SK-N-SH (cell line): ENCODE results near the gene BMAL1. TPM values are rescaled to one million over a fixed set of nuclear protein-coding genes. Genes with fewer than 3 reads are reported as not detected.
"Not testable (repeated sequence)": the region's sequence is repeated elsewhere in the genome, so short reads cannot be mapped to it uniquely, and the experiment has no call there.

Source experiments
- CTCF ChIA-PET: fragments of 300-600, 350-600 bp; formaldehyde crosslinking; extraction: SDS; loops from one replicate; lab custom pipeline; 2021; lab: Yijun Ruan, JAX
- POLR2A ChIA-PET: fragments of 350-600 bp; sonication (Branson Sonifier 250); formaldehyde crosslinking; extraction: SDS; loops from one replicate; lab custom pipeline; 2020; ENCODE audit warnings: antibody characterized with exemption, inconsistent platforms; lab: Yijun Ruan, JAX
- DNase-seq: peaks from one replicate; pipeline ENCODE4 v3.0.0; 2012
- H2AFZ ChIP-seq: fragments of 200-600 bp; sonication (generic); 2 replicates; pipeline ENCODE4 v1.8.1; 2016; ENCODE audit warnings: antibody characterized with exemption, mild to moderate bottlenecking, low read depth
- H3F3A ChIP-seq: fragments of 200-600 bp; sonication (generic); replicated peaks from 2 replicates; pipeline ENCODE3; 2016; ENCODE audit warnings: antibody characterized with exemption, mild to moderate bottlenecking; ENCODE audit not compliant: insufficient read depth
- H3K27ac ChIP-seq, 2 experiments: fragments of 200-500 bp in 1 of 2; fragments of 200-600 bp in 1 of 2; sonication (Bioruptor generic) in 1 of 2; sonication (generic), shearing (Covaris generic) in 1 of 2; 2 replicates each; pipeline versions ENCODE4 v1.5.1 to v1.6.1; 2014 to 2016; ENCODE audit warnings: low read depth in 2 of 2, inconsistent platforms in 1 of 2, low read length in 1 of 2, mild to moderate bottlenecking in 1 of 2, mixed read lengths in 1 of 2
- H3K27me3 ChIP-seq: fragments of 200-600 bp; sonication (generic), shearing (Covaris generic); 2 replicates; pipeline ENCODE4 v1.6.1; 2016; ENCODE audit warnings: mixed run types; ENCODE audit not compliant: insufficient read depth
- H3K36me3 ChIP-seq, 2 experiments: fragments of 200-500 bp in 1 of 2; fragments of 200-600 bp in 1 of 2; sonication (Bioruptor generic) in 1 of 2; sonication (generic) in 1 of 2; replicated peaks in 1 of 2; 2 replicates each; pipeline versions ENCODE3 to v1.5.1; 2014 to 2016; ENCODE audit warnings: low read length in 1 of 2, mild to moderate bottlenecking in 1 of 2; ENCODE audit not compliant: insufficient read depth in 2 of 2, control insufficient read depth in 1 of 2
- H3K4me1 ChIP-seq, 2 experiments: fragments of 200-500 bp in 1 of 2; fragments of 200-600 bp in 1 of 2; sonication (Bioruptor generic) in 1 of 2; sonication (generic), shearing (Covaris generic) in 1 of 2; 2 replicates each; pipeline versions ENCODE4 v1.5.1 to v1.6.1; 2014 to 2016; ENCODE audit warnings: low read depth in 1 of 2, low read length in 1 of 2, mixed run types in 1 of 2; ENCODE audit not compliant: insufficient read depth in 2 of 2, control insufficient read depth in 1 of 2
- H3K4me2 ChIP-seq: fragments of 200-600 bp; sonication (generic), shearing (Covaris generic); 2 replicates; pipeline ENCODE4 v1.6.1; 2017; ENCODE audit warnings: mixed run types
- H3K4me3 ChIP-seq, 2 experiments: fragments of 200-500 bp in 1 of 2; fragments of 200-600 bp in 1 of 2; sonication (Bioruptor generic) in 1 of 2; sonication (generic), shearing (Covaris generic) in 1 of 2; 2 replicates each; pipeline versions ENCODE4 v1.5.1 to v1.8.1; 2014 to 2016; ENCODE audit warnings: low read depth in 2 of 2, inconsistent platforms in 1 of 2, low read length in 1 of 2, mild to moderate bottlenecking in 1 of 2, mixed read lengths in 1 of 2, moderate library complexity in 1 of 2
- H3K79me2 ChIP-seq: fragments of 200-600 bp; sonication (generic); 2 replicates; pipeline ENCODE4 v1.8.1; 2017; ENCODE audit warnings: mild to moderate bottlenecking; ENCODE audit not compliant: insufficient read depth
- H3K9ac ChIP-seq: fragments of 200-600 bp; sonication (generic); 2 replicates; pipeline ENCODE4 v1.6.1; 2017; ENCODE audit warnings: mixed run types
- H3K9me2 ChIP-seq: fragments of 200-600 bp; sonication (generic); 2 replicates; pipeline ENCODE4 v1.6.1; 2017; ENCODE audit warnings: mixed run types
- H3K9me3 ChIP-seq: fragments of 200-600 bp; sonication (generic); 2 replicates; pipeline ENCODE4 v1.6.1; 2017; ENCODE audit warnings: mixed run types, mild to moderate bottlenecking, moderate library complexity
- H4K20me1 ChIP-seq: fragments of 200-600 bp; sonication (generic); 2 replicates; pipeline ENCODE4 v1.6.1; 2017; ENCODE audit warnings: mild to moderate bottlenecking, mixed run types; ENCODE audit not compliant: insufficient read depth
- CHD2 ChIP-seq: fragments of 150-350 bp; IDR thresholded peaks from 2 replicates; pipeline ENCODE4 v1.6.1; 2018; ENCODE audit warnings: low read length; ENCODE audit not compliant: partially characterized antibody
- EP300 ChIP-seq, 2 experiments: IDR thresholded peaks; 2 replicates each; pipeline versions ENCODE4 v1.4.0 to v1.6.1; 2012; ENCODE audit warnings: borderline replicate concordance in 1 of 2, low read depth in 1 of 2, low read length in 1 of 2
- EZH2phosphoT487 ChIP-seq: fragments of 200-600 bp; sonication (generic); IDR thresholded peaks from 2 replicates; pipeline ENCODE4 v1.6.1; 2017; ENCODE audit warnings: low read depth, mixed run types, mild to moderate bottlenecking, antibody characterized with exemption, moderate library complexity, borderline replicate concordance
- FOXJ3 ChIP-seq: sonication (generic); formaldehyde crosslinking; IDR thresholded peaks from 2 replicates; pipeline ENCODE4 v1.5.1; 2020; ENCODE audit warnings: mild to moderate bottlenecking, missing genetic modification reagents
- FOXM1 ChIP-seq: IDR thresholded peaks from 2 replicates; pipeline ENCODE4 v1.4.0; 2012; ENCODE audit warnings: low read depth, mild to moderate bottlenecking
- GABPA ChIP-seq: IDR thresholded peaks from 2 replicates; pipeline ENCODE4 v1.4.0; 2012; ENCODE audit warnings: low read depth, mild to moderate bottlenecking
- GATA2 ChIP-seq: sonication (generic); formaldehyde crosslinking; IDR thresholded peaks from 2 replicates; pipeline ENCODE4 v1.5.0; 2020; ENCODE audit warnings: mild to moderate bottlenecking, missing genetic modification reagents
- IRF3 ChIP-seq: fragments of 150-350 bp; IDR thresholded peaks from 2 replicates; pipeline ENCODE4 v1.6.1; 2016; ENCODE audit warnings: mild to moderate bottlenecking, low read depth, low read length
- MXI1 ChIP-seq: IDR thresholded peaks from 2 replicates; pipeline ENCODE4 v1.6.1; 2012; ENCODE audit warnings: mild to moderate bottlenecking, low read depth, low read length, improper control_type of control experiment
- RAD21 ChIP-seq: IDR thresholded peaks from 2 replicates; pipeline ENCODE4 v1.6.1; 2012; ENCODE audit warnings: mild to moderate bottlenecking, low read length
- SIN3A ChIP-seq: IDR thresholded peaks from 2 replicates; pipeline ENCODE4 v1.6.1; 2012; ENCODE audit warnings: low read depth, mild to moderate bottlenecking, low read length, moderate library complexity, borderline replicate concordance
- YY1 ChIP-seq: IDR thresholded peaks from 2 replicates; pipeline ENCODE4 v1.4.0; 2012; ENCODE audit warnings: low read depth, mild to moderate bottlenecking
- WGBS: methylation state at CpG from one replicate; pipeline ENCODE4 v1.1.6; 2017; ENCODE audit warnings: low lambda C conversion rate; 5-methylcytosine and 5-hydroxymethylcytosine counted together
- polyA plus RNA-seq, 3 experiments: library from polyadenylated mRNA; depleted of rRNA; stranded (reverse); fragments of >200 nt; gene quantifications; 2 replicates each; pipeline ENCODE4 v1.2.3, GENCODE V29; 2012
- TF ChIP-seq, protein P1 (sequence below): IDR thresholded peaks from 2 replicates; pipeline ENCODE4 v1.4.0; 2012; ENCODE audit warnings: low read depth, borderline replicate concordance
- TF ChIP-seq, protein P2 (sequence below): IDR thresholded peaks from 2 replicates; pipeline ENCODE4 v1.4.0; 2012; ENCODE audit warnings: low read depth
- TF ChIP-seq, protein P3 (sequence below): IDR thresholded peaks from 2 replicates; pipeline ENCODE4; 2012

Gene BMAL1
- polyA plus RNA-seq, 1 of the 3 experiments (the other 2 are of a cell fraction): 6.5 TPM

DNA sequence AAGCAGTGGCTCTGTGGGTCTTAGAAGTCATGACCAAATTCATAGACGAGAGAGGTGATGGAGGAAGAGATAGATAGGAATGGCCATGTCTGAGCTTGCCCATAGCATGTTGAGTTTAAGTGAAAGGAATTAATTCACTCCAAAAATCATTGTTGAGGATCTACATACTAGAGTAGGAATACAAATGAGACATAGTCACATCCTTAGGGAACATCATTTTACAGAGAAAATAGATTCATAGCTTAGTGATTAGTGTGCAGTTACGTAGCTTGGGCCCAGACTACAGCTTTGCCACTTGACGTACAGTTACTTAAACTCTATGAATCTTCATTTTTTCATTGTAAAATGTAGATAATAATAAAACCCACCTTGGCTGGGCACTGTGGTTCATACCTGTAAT lies 21.4 kb upstream of the BMAL1 start:
- 58% methylated on average over 3 of the region's 3 CpGs for WGBS
- peaks cover 4 to 10% of the 10 kb centered on the region in 2 experiments; a peak in 3 of 4 replicates for H3K4me1 ChIP-seq
- DNase-seq: no peak
- H3K27me3 ChIP-seq: no peaks in the 10 kb centered on the region
- TF ChIP-seq MXI1 (no peak), GABPA (no peak), FOXM1 (no peak), RAD21 (no peak)
- H3K79me2 ChIP-seq: no peaks in the 10 kb centered on the region
- H4K20me1 ChIP-seq: no peaks in the 10 kb centered on the region
- H3K27ac ChIP-seq: peak overlapping the region in 1 of 2 experiments; percentile 15; a peak in 2 of 4 replicates
- no peak overlapping the region for H3K4me3 ChIP-seq
- POLR2A ChIA-PET: no interaction called here
- H3K36me3 ChIP-seq: no peaks in the 10 kb centered on the region
- H2AFZ ChIP-seq: no peak overlapping the region
- no peak overlapping the region for H3K4me2 ChIP-seq
- peaks cover 8% of the 10 kb centered on the region for H3F3A ChIP-seq
- CTCF ChIA-PET: interaction anchor here (0.6 to 5.5 kb wide), 6 partner anchors 12 to 107 kb away, joined by 3 to 26 read pairs (median 6); no protein-coding TSS in a partner anchor
- no peak overlapping the region for H3K9ac ChIP-seq
- no peaks in the 10 kb centered on the region for H3K9me2 ChIP-seq
- H3K9me3 ChIP-seq: no peaks in the 10 kb centered on the region

- CTCF ChIA-PET: interaction anchor here (1.1 to 5.5 kb wide), 4 partner anchors 19 to 89 kb away, joined by 3 to 26 read pairs (median 8); no protein-coding TSS in a partner anchor
- 88% methylated on average over 9 of the region's 9 CpGs for WGBS
- POLR2A ChIA-PET: not testable (repeated sequence)
Measured at GRCh38 chr11:13258061-13258460, 19.5 kb upstream of the BMAL1 start.

GRCh38 chr11:13258855-13259254 lies 18.7 kb upstream of the BMAL1 start:
- ChIA-PET POLR2A (no interaction called here), CTCF (no interaction called here)
- Histone ChIP-seq H3K27me3 (no peaks in the 10 kb centered on the region), H3K36me3 (no peaks in the 10 kb centered on the region), H3K9ac (no peak overlapping the region), H3K4me2 (no peak overlapping the region), H3K9me2 (no peaks in the 10 kb centered on the region), H2AFZ (no peak overlapping the region), H4K20me1 (no peaks in the 10 kb centered on the region), H3K27ac (no peak overlapping the region), H3F3A (peaks cover 18% of the 10 kb centered on the region), H3K4me3 (no peak overlapping the region), H3K4me1 (peaks cover 7 to 23% of the 10 kb centered on the region in 2 experiments; a peak in 3 of 4 replicates), H3K79me2 (no peaks in the 10 kb centered on the region), H3K9me3 (no peaks in the 10 kb centered on the region)
- 0% methylated on average over 1 of the region's 1 CpG for WGBS
- DNase-seq: no peak
- TF ChIP-seq FOXJ3 (CRISPR knock-in tag) (no peak), RAD21 (no peak), CHD2 (no peak), GATA2 (CRISPR knock-in tag) (no peak), IRF3 (no peak), SIN3A (no peak), EZH2phosphoT487 (no peak), EP300 (IDR thresholded peaks at IDR 0.05; ENCODE audit: borderline replicate concordance in 1 of 2, low read depth in 1 of 2, low read length in 1 of 2) (no peak), GABPA (no peak), YY1 (no peak)
- TF ChIP-seq, protein P1, sequence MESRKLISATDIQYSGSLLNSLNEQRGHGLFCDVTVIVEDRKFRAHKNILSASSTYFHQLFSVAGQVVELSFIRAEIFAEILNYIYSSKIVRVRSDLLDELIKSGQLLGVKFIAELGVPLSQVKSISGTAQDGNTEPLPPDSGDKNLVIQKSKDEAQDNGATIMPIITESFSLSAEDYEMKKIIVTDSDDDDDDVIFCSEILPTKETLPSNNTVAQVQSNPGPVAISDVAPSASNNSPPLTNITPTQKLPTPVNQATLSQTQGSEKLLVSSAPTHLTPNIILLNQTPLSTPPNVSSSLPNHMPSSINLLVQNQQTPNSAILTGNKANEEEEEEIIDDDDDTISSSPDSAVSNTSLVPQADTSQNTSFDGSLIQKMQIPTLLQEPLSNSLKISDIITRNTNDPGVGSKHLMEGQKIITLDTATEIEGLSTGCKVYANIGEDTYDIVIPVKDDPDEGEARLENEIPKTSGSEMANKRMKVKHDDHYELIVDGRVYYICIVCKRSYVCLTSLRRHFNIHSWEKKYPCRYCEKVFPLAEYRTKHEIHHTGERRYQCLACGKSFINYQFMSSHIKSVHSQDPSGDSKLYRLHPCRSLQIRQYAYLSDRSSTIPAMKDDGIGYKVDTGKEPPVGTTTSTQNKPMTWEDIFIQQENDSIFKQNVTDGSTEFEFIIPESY: no peak
- TF ChIP-seq, protein P2, sequence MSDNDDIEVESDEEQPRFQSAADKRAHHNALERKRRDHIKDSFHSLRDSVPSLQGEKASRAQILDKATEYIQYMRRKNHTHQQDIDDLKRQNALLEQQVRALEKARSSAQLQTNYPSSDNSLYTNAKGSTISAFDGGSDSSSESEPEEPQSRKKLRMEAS: no peak
- TF ChIP-seq, protein P3, sequence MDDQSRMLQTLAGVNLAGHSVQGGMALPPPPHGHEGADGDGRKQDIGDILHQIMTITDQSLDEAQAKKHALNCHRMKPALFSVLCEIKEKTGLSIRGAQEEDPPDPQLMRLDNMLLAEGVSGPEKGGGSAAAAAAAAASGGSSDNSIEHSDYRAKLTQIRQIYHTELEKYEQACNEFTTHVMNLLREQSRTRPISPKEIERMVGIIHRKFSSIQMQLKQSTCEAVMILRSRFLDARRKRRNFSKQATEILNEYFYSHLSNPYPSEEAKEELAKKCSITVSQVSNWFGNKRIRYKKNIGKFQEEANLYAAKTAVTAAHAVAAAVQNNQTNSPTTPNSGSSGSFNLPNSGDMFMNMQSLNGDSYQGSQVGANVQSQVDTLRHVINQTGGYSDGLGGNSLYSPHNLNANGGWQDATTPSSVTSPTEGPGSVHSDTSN: no peak

More at GRCh38 chr11:13258061-13258460, 19.5 kb upstream of the BMAL1 start:
- Histone ChIP-seq H3K4me1 (peaks cover 7 to 23% of the 10 kb centered on the region in 2 experiments; a peak in 3 of 4 replicates), H3F3A (peaks cover 18% of the 10 kb centered on the region)
- not testable (repeated sequence) for H3K27ac ChIP-seq, H3K79me2 ChIP-seq, H2AFZ ChIP-seq, H3K9me2 ChIP-seq, H3K4me2 ChIP-seq, H4K20me1 ChIP-seq, H3K9ac ChIP-seq, H3K27me3 ChIP-seq, H3K9me3 ChIP-seq, DNase-seq, H3K36me3 ChIP-seq, H3K4me3 ChIP-seq
